ENCODE data around the gene PSMG4.

Gene PSMG4

GRCh38 chr6:3252369-3252768 lies 6.4 kb upstream of the PSMG4 start:
- DNase-seq = no peak

DNA sequence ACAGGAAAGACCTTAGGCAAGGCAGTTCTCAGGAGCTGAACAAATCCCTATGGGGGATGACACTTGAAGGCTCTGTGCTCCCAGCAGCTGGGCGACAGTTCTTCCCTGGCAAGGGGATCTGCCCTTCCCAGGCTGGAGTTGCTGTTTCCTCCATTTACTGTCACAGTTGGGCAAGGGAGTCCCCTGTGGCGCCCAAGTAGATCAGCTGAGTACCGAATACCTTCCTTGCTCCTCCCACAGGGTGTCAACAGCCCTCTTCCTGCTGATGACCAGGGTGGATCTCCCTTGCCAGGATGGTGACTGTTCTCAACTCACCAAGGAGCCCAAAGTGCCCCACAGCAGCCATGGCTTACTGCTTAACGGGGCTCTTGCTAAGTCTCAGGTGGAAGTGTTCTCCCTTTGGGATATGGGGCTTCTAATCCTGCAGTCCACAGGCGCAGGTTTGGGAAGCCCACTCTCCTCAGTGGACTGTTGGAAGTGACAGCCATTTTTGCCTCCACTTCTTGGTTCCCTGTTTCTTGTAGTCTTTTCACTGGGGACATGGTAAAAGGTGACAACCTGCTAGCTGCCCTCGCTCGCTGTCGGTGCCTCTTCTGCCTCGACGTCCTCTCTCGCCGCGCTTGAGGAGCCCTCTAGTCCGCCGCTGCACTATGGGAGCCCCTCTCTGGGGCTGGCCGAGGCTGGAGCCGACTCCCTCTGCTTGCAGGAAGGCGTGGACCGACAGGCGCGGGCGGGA lies 5.7 kb upstream of the PSMG4 start:
- no peak for DNase-seq

DNA sequence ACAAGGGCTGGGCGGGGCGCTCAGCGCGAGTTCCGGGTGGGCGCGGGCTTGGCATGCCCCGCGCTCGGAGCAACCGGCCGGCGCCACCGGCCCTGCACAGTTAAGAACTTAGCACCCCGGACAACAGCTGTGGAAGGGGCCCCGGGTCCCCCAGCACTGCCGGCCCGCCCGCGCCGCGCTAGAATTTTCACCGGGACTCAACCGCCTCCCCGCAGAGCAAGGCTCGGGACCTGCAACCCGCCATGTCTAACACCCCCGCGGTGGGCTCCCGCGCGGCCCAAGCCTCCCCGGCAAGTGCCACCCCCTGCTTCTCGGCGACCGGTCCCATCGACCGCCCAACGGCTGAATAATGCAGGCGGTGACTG lies 5.2 kb upstream of the PSMG4 start:
- no peak for DNase-seq

- no peak for DNase-seq
Measured at GRCh38 chr6:3258201-3258600, 546 bp upstream of the PSMG4 start.

GRCh38 chr6:3259491-3259958 lies 778 bp downstream of the PSMG4 start:
- DNase-seq = peak; percentile 11

- no peak for DNase-seq
Measured at GRCh38 chr6:3260296-3260695, 1.5 kb downstream of the PSMG4 start.

DNA sequence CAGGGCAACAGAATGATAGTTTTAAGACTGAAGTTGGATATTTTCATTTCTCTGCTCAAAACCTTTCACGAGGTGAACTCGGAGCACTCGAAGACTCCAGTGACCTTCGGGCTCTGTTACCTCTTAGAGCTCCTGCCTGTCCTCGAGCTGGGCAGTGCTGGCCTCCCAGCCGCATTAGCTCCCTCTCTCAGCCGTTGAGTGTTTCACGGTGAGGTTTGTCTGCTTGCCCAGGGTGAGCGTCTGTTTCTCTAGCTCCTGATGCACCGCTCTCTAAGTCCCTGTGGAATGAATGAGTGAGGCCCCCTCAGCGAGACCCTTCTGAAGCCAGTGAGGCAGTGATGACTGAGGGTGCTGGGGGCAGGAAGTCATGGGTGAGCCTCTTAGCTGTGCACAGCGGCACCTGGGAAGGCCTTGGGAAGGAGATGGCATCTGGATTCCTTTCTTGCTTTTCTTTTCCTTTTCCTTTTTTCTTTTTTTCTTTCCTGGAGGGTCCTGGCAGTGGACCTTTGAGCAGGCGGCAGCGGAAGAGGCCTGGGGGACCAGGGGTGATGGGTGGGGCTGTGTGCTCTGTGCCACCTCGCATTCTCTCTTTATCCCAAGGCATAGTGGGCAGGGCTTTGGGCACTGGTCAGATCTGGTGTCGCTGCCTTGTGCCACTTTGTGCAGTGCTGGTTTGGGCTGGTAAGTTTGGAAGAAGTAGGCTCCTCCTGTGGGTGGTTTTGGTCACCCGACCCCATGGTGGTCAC lies 2.2 kb downstream of the PSMG4 start:
- DNase-seq = no peak

- DNase-seq = no peak
Measured at GRCh38 chr6:3261518-3261820, 2.7 kb downstream of the PSMG4 start.

DNA sequence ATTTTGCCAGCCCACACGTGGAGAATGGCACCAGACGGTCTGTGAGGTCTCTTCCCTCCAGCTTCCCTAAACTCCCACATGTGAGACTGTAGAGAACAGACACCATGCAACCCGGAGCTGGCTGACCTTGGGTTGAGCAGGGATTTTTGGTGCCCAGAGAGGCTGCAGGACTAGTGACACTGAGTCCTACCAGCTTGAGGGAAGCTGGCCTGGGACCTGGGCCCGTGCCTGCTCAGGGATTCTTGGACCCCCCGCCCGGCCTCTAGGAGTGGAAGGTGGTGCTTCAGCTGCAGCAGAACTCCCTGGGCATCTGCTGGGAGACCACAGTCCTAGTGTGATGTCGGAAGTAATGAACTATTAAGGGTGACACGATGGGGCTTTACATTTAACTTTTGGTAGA lies 3.2 kb downstream of the PSMG4 start:
- DNase-seq = no peak

DNA sequence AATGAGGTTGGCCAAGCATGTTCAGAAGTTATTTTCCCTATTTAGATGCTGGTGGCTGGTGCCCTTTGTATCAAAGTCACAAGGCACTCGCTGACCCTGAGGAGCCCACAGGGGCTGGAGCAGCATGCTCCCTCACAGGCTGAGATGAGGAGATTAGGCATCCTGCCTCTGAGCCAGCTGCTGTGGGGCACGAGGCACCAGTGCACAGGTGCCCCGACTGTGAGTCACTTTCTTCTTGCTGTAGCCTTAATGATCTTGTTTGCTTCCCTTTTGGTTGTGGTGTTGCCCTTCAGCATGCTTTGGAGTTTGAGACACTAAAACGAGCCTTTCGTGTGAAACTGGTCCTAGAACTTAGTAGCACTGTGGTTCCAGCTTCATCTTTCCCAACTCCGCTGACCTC lies 4.3 kb downstream of the PSMG4 start:
- DNase-seq = no peak

- no peak for DNase-seq
Measured at GRCh38 chr6:3264356-3264755, 5.6 kb downstream of the PSMG4 start.

DNA sequence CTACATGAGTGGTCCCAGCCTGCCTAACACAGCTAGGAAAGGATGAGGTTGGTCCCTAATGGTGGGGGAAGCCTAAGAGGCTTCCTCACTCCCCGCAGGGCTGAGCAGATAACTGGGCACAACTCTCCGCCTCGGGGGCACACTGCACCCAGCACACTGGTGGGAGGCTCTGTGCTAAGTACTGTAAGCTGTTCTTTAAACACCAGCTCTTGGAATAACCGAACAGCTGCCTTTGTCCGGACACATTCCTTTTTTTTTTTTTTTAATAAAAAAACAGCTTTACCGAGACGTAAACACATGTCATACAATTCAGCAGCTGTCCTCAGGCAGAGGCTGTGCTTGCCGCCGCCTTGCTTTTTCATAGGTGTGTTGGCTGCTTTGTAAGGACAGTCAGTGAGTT lies 6.9 kb downstream of the PSMG4 start:
- no peak for DNase-seq

- DNase-seq = no peak
Measured at GRCh38 chr6:3266170-3266569, 7.4 kb downstream of the PSMG4 start.

DNA sequence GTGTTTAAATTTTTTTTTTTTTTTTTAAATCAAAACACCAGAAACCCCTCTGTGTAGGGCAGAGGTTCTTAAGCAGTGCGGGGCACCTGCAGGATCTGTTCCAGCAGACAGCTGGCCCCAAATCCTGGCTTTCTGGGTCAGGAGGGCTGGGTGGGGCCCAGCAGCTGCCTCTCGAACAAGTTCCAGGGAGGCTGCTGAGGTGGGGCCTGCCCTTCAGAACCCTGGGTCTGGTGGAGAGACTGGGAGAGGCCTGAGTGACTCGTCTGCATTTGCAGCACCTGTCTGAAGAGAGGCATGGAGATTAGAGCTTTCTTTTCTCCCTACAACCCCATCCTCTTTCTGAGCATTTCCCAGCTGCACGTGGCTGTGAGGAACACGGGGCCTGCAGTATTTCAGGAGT lies 8.4 kb downstream of the PSMG4 start:
- no peak for DNase-seq

GRCh38 chr6:3268680-3269079 lies 9.9 kb downstream of the PSMG4 start:
- no peak for DNase-seq

GRCh38 chr6:3269281-3269975 lies 10.7 kb downstream of the PSMG4 start:
- DNase-seq = no peak

GRCh38 chr6:3270258-3270657 lies 11.5 kb downstream of the PSMG4 start:
- no peak for DNase-seq

DNA sequence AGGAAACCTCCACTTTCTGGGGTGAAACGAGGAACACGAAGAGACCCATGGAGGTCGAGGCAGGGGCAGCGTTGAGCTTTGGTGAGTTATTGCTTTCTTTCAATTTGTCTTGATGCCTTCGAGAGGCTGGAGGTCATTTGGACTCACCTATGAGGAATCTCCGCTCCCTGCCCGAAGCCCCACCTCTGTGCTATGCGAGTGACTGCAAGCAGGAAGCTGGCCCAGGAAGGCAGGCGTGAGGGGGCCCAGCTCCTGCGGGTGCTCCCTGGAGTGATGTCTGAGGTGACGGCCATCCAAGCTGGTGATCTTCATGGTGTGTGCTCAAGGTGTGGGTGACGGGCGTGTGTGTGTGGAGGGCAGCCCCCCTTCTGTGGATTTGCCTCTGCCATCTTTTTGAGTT lies 13.0 kb downstream of the PSMG4 start:
- no peak for DNase-seq

GRCh38 chr6:3272911-3273547 lies 14.3 kb downstream of the PSMG4 start:
- no peak for DNase-seq

DNA sequence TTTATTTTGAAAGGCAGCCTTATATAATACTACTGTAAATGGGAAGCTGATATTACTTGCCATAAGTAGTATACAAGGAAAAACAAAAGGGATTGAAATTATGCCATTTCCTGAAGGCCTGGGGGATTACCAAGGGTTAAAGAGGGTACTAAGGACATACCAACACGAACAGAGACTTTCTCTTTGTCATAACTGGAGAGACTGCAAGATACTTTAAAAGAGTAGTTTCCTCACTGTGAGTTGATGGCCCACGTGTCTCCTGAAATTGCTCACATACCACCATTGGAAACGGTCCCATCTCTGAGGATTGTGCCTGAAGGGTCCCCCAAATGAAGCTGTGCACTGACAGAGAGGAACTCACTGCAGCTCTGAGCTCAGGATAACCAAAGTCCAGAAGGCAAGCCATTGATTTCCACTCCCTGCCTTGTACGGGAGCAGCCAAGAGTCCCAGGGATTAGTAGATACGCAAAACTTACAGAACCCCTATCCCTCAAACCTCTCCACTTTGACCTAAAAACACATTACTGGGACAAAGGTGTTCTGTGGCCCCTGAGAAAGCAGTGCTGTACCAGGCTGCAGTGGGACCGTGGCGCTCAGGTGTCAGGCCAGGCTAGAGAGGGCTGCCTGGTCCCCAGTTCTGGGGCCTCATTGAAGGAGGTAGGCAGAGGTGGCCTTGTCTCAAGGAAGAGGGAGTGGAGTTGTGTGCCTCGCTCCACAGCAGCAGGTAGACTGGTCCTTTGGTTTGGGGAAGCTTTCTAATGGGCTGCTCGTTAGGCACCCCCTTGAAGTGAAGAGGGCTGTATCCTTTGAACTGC lies 15.2 kb downstream of the PSMG4 start:
- no peak for DNase-seq

GRCh38 chr6:3276174-3277167 lies 17.7 kb downstream of the PSMG4 start:
- DNase-seq = no peak

GRCh38 chr6:3277251-3277650 lies 18.5 kb downstream of the PSMG4 start:
- DNase-seq = no peak

Measured in fibroblast of upper back skin (primary cell).